ENCODE results near the gene SLC3A2. TPM values are rescaled to one million over a fixed set of nuclear protein-coding genes. Genes with fewer than 3 reads are reported as not detected.
A peak's percentile ranks its signal among the peaks of the same experiment; 100 is the strongest.

The SLC3A2 gene
- total RNA-seq, 1 donor from 2014 or later: 143 TPM

DNA sequence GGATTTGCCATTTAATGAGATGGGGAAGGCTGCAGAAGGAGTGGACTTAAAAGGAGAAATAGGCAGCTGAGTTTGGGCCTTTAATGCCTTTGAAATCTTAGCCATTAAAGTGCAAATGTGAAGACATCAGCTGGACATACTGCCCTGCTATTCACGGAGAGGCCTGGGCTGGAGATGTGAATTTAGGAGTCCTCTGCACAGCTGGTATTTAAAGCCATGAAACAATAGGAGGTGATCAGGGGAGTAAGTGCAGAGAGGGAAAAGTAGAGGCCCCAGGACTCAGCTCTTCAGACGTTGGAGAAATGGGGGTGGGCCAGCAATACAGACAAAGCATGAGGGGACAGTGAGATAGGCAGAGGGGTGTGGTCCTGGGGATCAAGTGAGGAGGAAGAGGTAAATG, 16.6 kb downstream of the SLC3A2 start:
- intact Hi-C loops (cut with DNase I): no loop called here
- no peaks in the 10 kb centered on the region for H3K27me3 ChIP-seq
- H3K27ac ChIP-seq: no peak overlapping the region
- DNase-seq (ENCODE audit: low spot score in 2 of 2): no peak
- TF ChIP-seq, protein P1, sequence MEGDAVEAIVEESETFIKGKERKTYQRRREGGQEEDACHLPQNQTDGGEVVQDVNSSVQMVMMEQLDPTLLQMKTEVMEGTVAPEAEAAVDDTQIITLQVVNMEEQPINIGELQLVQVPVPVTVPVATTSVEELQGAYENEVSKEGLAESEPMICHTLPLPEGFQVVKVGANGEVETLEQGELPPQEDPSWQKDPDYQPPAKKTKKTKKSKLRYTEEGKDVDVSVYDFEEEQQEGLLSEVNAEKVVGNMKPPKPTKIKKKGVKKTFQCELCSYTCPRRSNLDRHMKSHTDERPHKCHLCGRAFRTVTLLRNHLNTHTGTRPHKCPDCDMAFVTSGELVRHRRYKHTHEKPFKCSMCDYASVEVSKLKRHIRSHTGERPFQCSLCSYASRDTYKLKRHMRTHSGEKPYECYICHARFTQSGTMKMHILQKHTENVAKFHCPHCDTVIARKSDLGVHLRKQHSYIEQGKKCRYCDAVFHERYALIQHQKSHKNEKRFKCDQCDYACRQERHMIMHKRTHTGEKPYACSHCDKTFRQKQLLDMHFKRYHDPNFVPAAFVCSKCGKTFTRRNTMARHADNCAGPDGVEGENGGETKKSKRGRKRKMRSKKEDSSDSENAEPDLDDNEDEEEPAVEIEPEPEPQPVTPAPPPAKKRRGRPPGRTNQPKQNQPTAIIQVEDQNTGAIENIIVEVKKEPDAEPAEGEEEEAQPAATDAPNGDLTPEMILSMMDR (IDR thresholded peaks at IDR 0.05): no peak
- H3K9me3 ChIP-seq: no peaks in the 10 kb centered on the region
- no peak overlapping the region for H3K4me3 ChIP-seq
- H3K4me1 ChIP-seq: no peaks in the 10 kb centered on the region
- no peaks in the 10 kb centered on the region for H3K36me3 ChIP-seq

- Histone ChIP-seq H3K4me1 (no peaks in the 10 kb centered on the region), H3K36me3 (no peaks in the 10 kb centered on the region), H3K27me3 (no peaks in the 10 kb centered on the region), H3K27ac (no peak overlapping the region), H3K9me3 (no peaks in the 10 kb centered on the region), H3K4me3 (no peak overlapping the region)
- DNase-seq (ENCODE audit: low spot score in 2 of 2): no peak
- TF ChIP-seq, protein P1 (IDR thresholded peaks at IDR 0.05): no peak
- intact Hi-C loops (cut with DNase I): no loop called here
These were observed 17.3 kb downstream of the SLC3A2 start for GRCh38 chr11:62898027-62898426.

DNA sequence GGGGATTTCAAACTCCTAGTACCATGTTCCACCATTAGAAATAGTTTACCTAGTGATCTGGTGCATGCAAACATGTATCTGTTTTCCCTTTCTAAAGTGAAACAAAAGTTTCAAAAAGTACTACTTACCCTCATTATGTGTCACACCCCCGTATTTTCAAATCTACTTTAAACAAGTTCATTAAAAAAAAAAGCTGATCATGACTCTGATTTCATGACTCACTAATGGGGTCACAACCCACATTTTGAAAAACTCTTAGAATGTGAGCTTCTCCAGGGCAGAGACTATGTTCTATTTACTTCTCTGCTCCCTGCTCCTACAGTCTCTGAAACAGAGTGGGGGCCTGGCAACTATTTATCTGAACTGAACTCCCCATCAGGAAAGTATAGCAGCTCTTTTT, 22.2 kb downstream of the SLC3A2 start:
- H3K4me3 ChIP-seq: no peak overlapping the region
- H3K27me3 ChIP-seq: no peaks in the 10 kb centered on the region
- intact Hi-C loops (cut with DNase I): no loop called here
- H3K27ac ChIP-seq: no peak overlapping the region
- no peaks in the 10 kb centered on the region for H3K9me3 ChIP-seq
- no peaks in the 10 kb centered on the region for H3K36me3 ChIP-seq
- no peak for DNase-seq (ENCODE audit: low spot score in 2 of 2)
- TF ChIP-seq, protein P1 (IDR thresholded peaks at IDR 0.05): no peak
- H3K4me1 ChIP-seq: no peaks in the 10 kb centered on the region

- TF ChIP-seq, protein P1 (IDR thresholded peaks at IDR 0.05): no peak
- Histone ChIP-seq H3K9me3 (no peaks in the 10 kb centered on the region), H3K4me1 (peaks cover 0 to 6% of the 10 kb centered on the region in 2 donors), H3K4me3 (no peak overlapping the region), H3K27me3 (no peaks in the 10 kb centered on the region), H3K36me3 (no peaks in the 10 kb centered on the region), H3K27ac (no peak overlapping the region)
- intact Hi-C loops (cut with DNase I): no loop called here
- no peak for DNase-seq (ENCODE audit: low spot score in 2 of 2)
These were observed 24.6 kb downstream of the SLC3A2 start for GRCh38 chr11:62905296-62905695.

- DNase-seq (ENCODE audit: low spot score in 2 of 2): peak; percentile 23 to 88
- Histone ChIP-seq H3K27ac (no peak overlapping the region), H3K9me3 (no peaks in the 10 kb centered on the region), H3K4me1 (peaks cover 0 to 6% of the 10 kb centered on the region in 2 donors), H3K4me3 (no peak overlapping the region), H3K36me3 (no peaks in the 10 kb centered on the region), H3K27me3 (no peaks in the 10 kb centered on the region)
- TF ChIP-seq, protein P1 (IDR thresholded peaks at IDR 0.05): peak; percentile 96 to 99 (median 98)
- intact Hi-C loops (cut with DNase I): loop anchor here (1.0 kb wide), 1 partner anchor 118 kb away; no protein-coding TSS in a partner anchor
These were observed 25.3 kb downstream of the SLC3A2 start for GRCh38 chr11:62905927-62906531.
